SU-DHL-6 (cell line): ENCODE data around the gene BBX.

Experiments
- CTCF ChIP-seq: fragments of 200-600 bp; sonication (generic); IDR thresholded peaks from one replicate; pipeline ENCODE4 v1.5.1; 2017; ENCODE audit warnings: antibody characterized with exemption, mild to moderate bottlenecking, low read length, moderate library complexity; ENCODE audit not compliant: insufficient read depth, poor library complexity, severe bottlenecking
- EZH2phosphoT487 ChIP-seq: fragments of 200-600 bp; sonication (generic), shearing (Covaris generic); conservative IDR thresholded peaks from 2 replicates; pipeline ENCODE4 v1.6.1; 2018; ENCODE audit warnings: mild to moderate bottlenecking, antibody characterized with exemption, low read length, moderate library complexity, mixed read lengths

- TF ChIP-seq CTCF (no peak), EZH2phosphoT487 (no peak)
Measured at GRCh38 chr3:107738486-107739183, 215.9 kb downstream of the BBX start.
